ENCODE measurements around the gene IGF2BP3. TPM values are rescaled to one million over a fixed set of nuclear protein-coding genes. Genes with fewer than 3 reads are reported as not detected.

The IGF2BP3 gene
- total and polyA plus RNA-seq, 12 donors, result 0.03 to 67.4 (median 0.68) TPM; not detected in 3

- WGBS, 4 donors, result 66 to 78% (median 74%) methylated on average over 7 of the region's 7 CpGs
- intact Hi-C loops (cut with DNase I), result no loop called here
- no peak overlapping the region for H3K27ac ChIP-seq
Observed at GRCh38 chr7:23264916-23265458, 205.3 kb downstream of the IGF2BP3 start.

GRCh38 chr7:23261843-23262452 lies 208.3 kb downstream of the IGF2BP3 start:
- TF ChIP-seq POLR2A (IDR thresholded peaks at IDR 0.05) (no peak), CTCF (IDR thresholded peaks at IDR 0.05) (peak; percentile 46 to 84 (median 71))
- intact Hi-C loops (cut with DNase I), result no loop called here
- 3 to 8% (median 4%) methylated on average over 7 of the region's 7 CpGs for WGBS, 4 donors
- Histone ChIP-seq H3K27me3 (no peaks in the 10 kb centered on the region), H3K4me3 (no peak overlapping the region), H3K4me1 (replicated peaks in 1 of 2) (no peaks in the 10 kb centered on the region), H3K36me3 (replicated peaks in 1 of 2) (no peaks in the 10 kb centered on the region), H3K9me3 (replicated peaks in 1 of 3) (no peaks in the 10 kb centered on the region), H3K27ac (no peak overlapping the region)
- DNase-seq, result peak; percentile 53 to 77 (median 64)

More at GRCh38 chr7:23264916-23265458, 205.3 kb downstream of the IGF2BP3 start:
- Histone ChIP-seq H3K4me1 (replicated peaks in 1 of 2) (no peaks in the 10 kb centered on the region), H3K9me3 (replicated peaks in 1 of 3) (no peaks in the 10 kb centered on the region), H3K4me3 (no peak overlapping the region), H3K27me3 (no peaks in the 10 kb centered on the region), H3K36me3 (replicated peaks in 1 of 2) (no peaks in the 10 kb centered on the region)
- no peak for TF ChIP-seq POLR2A (IDR thresholded peaks at IDR 0.05)
- no peak for TF ChIP-seq CTCF (IDR thresholded peaks at IDR 0.05)
- no peak for DNase-seq

GRCh38 chr7:23260371-23260770 lies 209.9 kb downstream of the IGF2BP3 start:
- H3K4me1 ChIP-seq (replicated peaks in 1 of 2), result no peaks in the 10 kb centered on the region
- H3K4me3 ChIP-seq, result no peak overlapping the region
- 71 to 81% (median 76%) methylated on average over 10 of the region's 10 CpGs for WGBS, 4 donors
- no peak for DNase-seq
- intact Hi-C loops (cut with DNase I), result no loop called here
- no peaks in the 10 kb centered on the region for H3K27me3 ChIP-seq
- no peak overlapping the region for H3K27ac ChIP-seq
- H3K36me3 ChIP-seq (replicated peaks in 1 of 2), result no peaks in the 10 kb centered on the region
- H3K9me3 ChIP-seq (replicated peaks in 1 of 3), result no peaks in the 10 kb centered on the region
- TF ChIP-seq POLR2A (IDR thresholded peaks at IDR 0.05) (no peak), CTCF (IDR thresholded peaks at IDR 0.05) (no peak)

Small RNAs within 50 kb of the gene (small RNA-seq; reads per million reads assigned to genes)
- 0 reads per million in 2 donors for gene AC079780.1
- gene RF00019, result 0 reads per million in 2 donors
- 0 reads per million in 2 donors for gene RNU7-143P
- 0.17 to 0.24 reads per million in 2 donors for gene SNORD65C

Other genes starting within 250 kb of the IGF2BP3 start
- 10 to 100 TPM; 16.4 to 92.3 (median 35.5) TPM for gene GPNMB, start 223.7 kb downstream of the IGF2BP3 start, total RNA-seq
- 10 to 100 TPM; 14.0 to 65.5 (median 24.9) TPM for gene GPNMB, start 223.7 kb downstream of the IGF2BP3 start, polyA plus RNA-seq
- 100 to 1,000 TPM in 2 of 9 donors, 10 to 100 TPM in 7; 65.3 to 120 (median 83.4) TPM for gene MALSU1, start 171.2 kb downstream of the IGF2BP3 start, total RNA-seq
- 10 to 100 TPM; 31.7 to 68.7 (median 32.6) TPM for gene MALSU1, start 171.2 kb downstream of the IGF2BP3 start, polyA plus RNA-seq
- 10 to 100 TPM; 13.2 to 69.1 (median 59.9) TPM for gene TRA2A, start 61.5 kb upstream of the IGF2BP3 start, total RNA-seq
- 100 to 1,000 TPM; 128 to 190 (median 134) TPM for gene TRA2A, start 61.5 kb upstream of the IGF2BP3 start, polyA plus RNA-seq
- gene CCDC126, start 126.9 kb upstream of the IGF2BP3 start, total RNA-seq, result 10 to 100 TPM in 6 of 9 donors, 1 to 10 TPM in 3; 7.9 to 48.0 (median 11.2) TPM
- gene CCDC126, start 126.9 kb upstream of the IGF2BP3 start, polyA plus RNA-seq, result 10 to 100 TPM in 1 of 3 donors, 1 to 10 TPM in 2; 1.7 to 12.4 (median 2.8) TPM
- 1 to 10 TPM; 1.3 to 5.2 (median 4.3) TPM for gene FAM221A, start 209.7 kb upstream of the IGF2BP3 start, total RNA-seq
- gene FAM221A, start 209.7 kb upstream of the IGF2BP3 start, polyA plus RNA-seq, result 1 to 10 TPM; 4.3 to 5.6 (median 5.2) TPM
- gene STK31, start 239.7 kb upstream of the IGF2BP3 start, total RNA-seq, result under 1 TPM in 6 of 9 donors, not detected in 3; 0.22 to 0.78 (median 0.40) TPM
- gene STK31, start 239.7 kb upstream of the IGF2BP3 start, polyA plus RNA-seq, result under 1 TPM in 2 of 3 donors, not detected in 1; 0.27 to 0.40 TPM